Measurements from ENCODE around the gene UBXN1.

DNA sequence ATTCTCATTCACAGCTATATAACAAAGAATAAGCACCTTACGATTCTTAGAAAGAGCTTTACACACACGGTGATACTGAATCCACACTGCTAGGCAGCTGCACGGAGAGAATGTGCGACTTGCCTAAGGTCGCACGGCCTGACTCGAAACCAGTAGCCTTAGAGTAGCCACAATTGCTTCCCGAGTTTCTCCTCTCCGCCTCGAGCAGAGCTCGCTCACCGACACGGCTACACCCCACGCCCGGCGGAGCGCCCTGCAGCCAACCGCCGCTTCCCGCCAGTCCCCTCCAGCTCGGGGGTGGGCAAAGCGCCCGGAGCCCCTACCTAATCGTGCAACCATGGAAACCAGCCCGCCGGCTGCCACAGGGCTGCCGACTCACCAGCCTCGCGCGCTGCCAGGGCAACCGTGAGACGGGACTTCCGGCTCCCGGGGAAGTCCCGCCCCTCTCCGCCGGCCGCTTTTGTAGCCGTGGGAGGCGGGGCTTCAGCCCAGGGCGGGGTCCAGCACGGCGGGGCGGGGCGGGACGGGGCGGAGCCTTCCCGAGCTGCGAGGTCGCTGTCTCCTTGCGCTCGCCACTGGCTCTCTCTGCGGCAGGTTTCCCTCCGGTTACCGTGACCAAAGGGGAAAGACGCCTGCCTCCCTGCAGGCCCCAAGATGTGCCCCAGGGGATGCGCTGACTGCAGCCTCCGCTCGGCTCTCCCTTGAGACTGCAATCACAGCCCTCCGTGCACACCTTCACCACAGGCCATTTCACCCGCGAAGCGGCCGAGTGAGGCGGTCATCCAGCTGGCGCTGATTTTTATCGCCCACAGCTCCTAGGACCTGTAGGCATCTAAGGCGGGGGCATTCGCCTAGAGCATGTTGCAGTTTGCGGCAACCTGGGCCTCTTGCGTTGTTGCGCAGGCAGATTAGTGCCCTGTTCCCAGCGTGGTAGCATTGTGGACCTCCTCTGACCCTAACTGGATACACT, 27.3 kb upstream of the UBXN1 start:
- TF ChIP-seq CTCF (IDR thresholded peaks at IDR 0.05; ENCODE audit: insufficient read depth, low read length, poor library complexity, severe bottlenecking) = no peak
- no peak for TF ChIP-seq EZH2phosphoT487 (conservative IDR thresholded peaks at IDR 0.05; ENCODE audit: low read length)
